ENCODE data around the gene PPP5C.
"Not testable (repeated sequence)": the region's sequence is repeated elsewhere in the genome, so short reads cannot be mapped to it uniquely, and the experiment has no call there.

PPP5C gene

GRCh38 chr19:46426506-46427162, 79.7 kb downstream of the PPP5C start:
- TF ChIP-seq POLR2A (IDR thresholded peaks at IDR 0.05; ENCODE audit: low read length) (no peak), GATA1 (IDR thresholded peaks at IDR 0.05; ENCODE audit: low read depth, low read length) (no peak)
- peak; percentile 32 to 52 for DNase-seq

GRCh38 chr19:46427518-46428045, 80.7 kb downstream of the PPP5C start:
- no peak for DNase-seq
- TF ChIP-seq GATA1 (IDR thresholded peaks at IDR 0.05; ENCODE audit: low read depth, low read length) (no peak), POLR2A (IDR thresholded peaks at IDR 0.05; ENCODE audit: low read length) (no peak)

DNA sequence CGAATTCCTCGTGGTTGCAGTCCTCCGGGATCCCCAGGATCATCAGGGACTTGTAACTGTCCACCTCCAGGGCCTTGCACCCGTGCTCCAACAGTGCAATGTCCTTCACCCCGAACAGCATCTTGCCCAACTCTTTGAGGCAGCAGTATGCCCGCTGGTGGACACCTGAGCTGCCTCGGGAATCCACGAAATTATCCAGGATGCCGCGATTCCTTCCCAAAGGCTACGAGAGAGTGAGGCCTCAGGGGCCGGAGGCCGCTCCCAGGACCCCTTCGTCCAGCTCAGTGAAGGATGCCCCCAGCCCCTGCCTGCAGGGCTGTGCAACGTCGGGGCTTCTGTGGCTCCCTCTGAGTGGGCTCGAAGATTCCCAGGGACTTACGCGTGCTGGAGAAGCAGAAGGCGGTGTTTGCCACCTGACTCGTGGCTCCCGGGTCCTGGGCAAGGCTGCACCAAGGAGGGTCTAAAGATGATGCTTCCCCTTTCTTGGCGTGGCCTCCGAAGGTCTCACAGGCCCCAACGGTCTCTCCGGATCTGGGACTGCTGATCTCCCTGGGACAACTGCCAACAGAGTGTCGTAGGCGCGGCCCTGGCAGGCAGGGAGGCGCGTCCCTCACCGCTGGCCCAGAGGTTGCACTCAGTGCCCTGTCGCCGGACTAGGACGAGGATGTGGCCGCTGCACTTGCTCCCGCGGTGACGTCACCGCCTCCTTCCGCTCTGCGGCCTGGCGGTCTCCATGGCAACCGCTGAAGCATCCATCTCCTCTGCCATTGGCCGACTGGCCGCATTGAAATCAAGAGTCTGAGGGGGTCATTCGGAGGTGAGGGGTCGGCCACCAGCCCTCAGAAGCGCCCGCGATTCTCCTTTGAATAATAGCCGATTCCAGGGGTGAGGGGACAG, 81.6 kb downstream of the PPP5C start, which contains the start of gene PNMA8C:
Gene PNMA8C, minus strand, starts transcription at position 698 of the 897 bp plus-strand sequence. Its CDS starts 577 bp downstream, at position 121.
- TF ChIP-seq GATA1 (IDR thresholded peaks at IDR 0.05; ENCODE audit: low read depth, low read length) = no peak
- TF ChIP-seq POLR2A (IDR thresholded peaks at IDR 0.05; ENCODE audit: low read length) = no peak
- DNase-seq = peak; percentile 36 to 54

DNA sequence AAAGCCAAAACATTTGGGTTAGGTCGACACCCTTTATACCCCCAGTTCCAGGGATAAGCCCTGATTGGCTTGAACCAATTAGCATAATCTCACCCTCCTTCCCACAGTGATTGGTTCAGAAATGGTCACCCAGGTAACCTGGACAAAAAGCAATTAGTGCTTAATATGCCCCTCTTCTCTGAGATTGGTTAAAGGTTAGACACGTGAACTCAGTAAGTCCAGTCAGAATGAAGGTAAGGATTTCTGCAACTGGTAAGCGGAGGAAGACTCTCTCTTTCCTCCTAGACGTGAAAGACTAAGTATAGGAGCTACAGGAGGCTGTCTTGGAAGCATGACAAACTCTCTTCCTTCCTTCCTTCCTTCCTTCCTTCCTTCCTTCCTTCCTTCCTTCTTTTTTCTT, 83.1 kb downstream of the PPP5C start:
- DNase-seq = no peak
- TF ChIP-seq GATA1 (IDR thresholded peaks at IDR 0.05; ENCODE audit: low read depth, low read length) (no peak), POLR2A (IDR thresholded peaks at IDR 0.05; ENCODE audit: low read length) (no peak)

GRCh38 chr19:46431824-46432223, 84.9 kb downstream of the PPP5C start:
- no peak for DNase-seq
- no peak for TF ChIP-seq GATA1 (IDR thresholded peaks at IDR 0.05; ENCODE audit: low read depth, low read length)
- no peak for TF ChIP-seq POLR2A (IDR thresholded peaks at IDR 0.05; ENCODE audit: low read length)

- not testable (repeated sequence) for DNase-seq
These were observed 86.6 kb downstream of the PPP5C start for GRCh38 chr19:46433470-46433869.

DNA sequence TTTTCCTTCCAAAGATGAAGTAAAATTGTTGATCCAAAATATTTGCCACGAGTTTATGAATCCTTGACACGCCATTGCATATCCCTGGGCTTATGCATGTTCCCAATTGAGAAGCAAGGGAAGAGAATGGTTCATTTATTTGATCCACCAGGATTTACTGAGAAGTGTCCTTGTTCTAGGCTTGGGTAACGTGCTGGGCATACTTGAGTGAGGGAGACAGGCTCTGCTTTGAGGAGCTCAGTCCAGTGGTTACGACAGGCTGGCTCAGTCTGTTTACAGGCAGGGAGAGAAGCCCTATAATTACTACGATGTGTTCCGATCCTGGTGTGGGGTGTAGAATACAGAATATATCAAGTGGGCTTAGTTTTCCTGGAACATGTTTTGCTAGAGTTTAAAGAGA, 88.1 kb downstream of the PPP5C start:
- no peak for DNase-seq
- TF ChIP-seq POLR2A (IDR thresholded peaks at IDR 0.05; ENCODE audit: low read length) (no peak), GATA1 (IDR thresholded peaks at IDR 0.05; ENCODE audit: low read depth, low read length) (no peak)

GRCh38 chr19:46435689-46436088, 88.8 kb downstream of the PPP5C start:
- DNase-seq = not testable (repeated sequence)

Measured in erythroblast (primary cell).